GM19023 (cell line): Measurements from ENCODE around the gene GLRA1.

ENCODE experiments used
- ATAC-seq: cut with Tn5 transposase; IDR thresholded peaks from one replicate; pipeline ENCODE4 v1.9.1; 2021; ENCODE audit warnings: mild to moderate bottlenecking, moderate library complexity; ENCODE audit not compliant: unreplicated experiment

GLRA1 gene

DNA sequence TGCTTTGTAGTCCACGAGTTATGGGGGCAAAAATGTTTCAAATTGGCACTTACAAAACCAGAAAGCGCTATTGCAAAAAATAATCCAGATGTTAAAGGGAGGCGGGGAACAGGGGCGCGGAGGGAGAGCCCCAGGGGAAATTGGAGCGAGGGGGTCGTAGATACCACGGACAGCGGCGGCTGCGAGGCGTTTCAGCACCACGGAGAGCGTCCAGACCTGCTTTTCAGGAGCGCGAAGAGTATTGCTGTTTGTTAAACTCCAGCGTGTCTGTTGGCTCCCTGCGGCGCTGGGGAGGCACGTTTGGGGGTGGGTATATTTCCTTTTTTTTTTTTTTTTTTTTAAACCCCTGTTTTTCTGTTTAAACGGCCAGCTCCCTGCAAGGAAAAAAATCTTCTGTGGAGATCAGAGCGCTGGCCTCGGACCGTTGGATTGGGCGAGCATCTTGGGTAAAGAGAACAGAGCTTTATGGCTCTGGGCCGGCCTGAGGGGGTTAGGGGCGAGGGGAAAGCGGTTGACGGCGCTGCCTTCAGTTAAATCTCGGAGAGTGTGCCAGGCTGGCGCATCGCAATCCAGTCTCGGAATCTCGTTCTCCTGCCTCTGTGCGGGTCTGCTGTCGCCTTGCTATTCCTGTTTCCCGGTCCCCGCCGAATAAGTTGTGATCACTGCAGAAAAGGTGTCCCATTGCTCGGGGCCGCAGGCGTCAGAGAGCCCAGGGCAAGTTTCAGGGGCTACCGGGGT, at the start of gene GLRA1:
Gene GLRA1, minus strand, starts transcription at position 288 of the 738 bp plus-strand sequence. CDS start 302 bp downstream, outside the sequence.
- no peak for ATAC-seq

DNA sequence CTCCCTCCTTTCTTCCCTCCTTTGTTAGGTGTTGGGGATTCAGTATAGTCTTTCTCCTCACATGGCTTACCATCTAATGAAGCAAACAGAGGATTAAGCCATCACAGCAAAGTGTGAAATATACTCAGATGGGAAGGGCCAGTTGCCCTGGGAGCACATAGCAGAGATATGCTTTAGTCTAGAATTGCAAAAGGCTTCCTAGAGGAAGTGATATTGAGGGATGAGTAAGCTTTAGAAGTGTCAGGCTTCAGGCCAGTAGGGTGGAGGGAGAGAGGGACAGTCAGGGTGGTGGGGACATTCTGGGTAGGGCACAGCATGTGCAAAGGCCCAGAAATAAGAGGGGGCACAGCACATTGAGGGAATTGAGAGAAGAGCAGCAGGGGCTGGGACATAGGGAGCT, 46.2 kb upstream of the GLRA1 start:
- no peak for ATAC-seq

- no peak for ATAC-seq
Observed at GRCh38 chr5:151967865-151968264, 43.2 kb upstream of the GLRA1 start.

DNA sequence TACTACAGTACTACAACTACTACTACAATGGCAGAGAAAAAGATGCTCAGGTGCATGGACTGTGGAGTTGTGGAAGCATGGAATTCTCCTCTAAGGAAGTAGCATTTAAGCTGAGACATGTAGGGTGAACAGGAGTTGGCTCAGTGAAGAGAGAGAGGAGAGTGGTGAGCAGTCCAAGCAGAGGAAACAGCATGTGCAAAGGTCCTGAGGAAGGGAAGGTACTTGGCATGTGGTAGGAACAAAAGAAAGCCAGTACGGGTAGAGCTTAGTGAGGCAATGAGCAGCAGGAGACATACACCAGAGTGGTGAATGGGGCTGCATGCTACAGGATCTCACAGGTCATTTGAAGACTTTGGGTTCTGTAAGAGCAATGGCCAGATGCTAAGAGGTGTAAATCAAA, 41.4 kb upstream of the GLRA1 start:
- ATAC-seq = no peak

- ATAC-seq = no peak
Observed at GRCh38 chr5:151964471-151964870, 39.8 kb upstream of the GLRA1 start.

DNA sequence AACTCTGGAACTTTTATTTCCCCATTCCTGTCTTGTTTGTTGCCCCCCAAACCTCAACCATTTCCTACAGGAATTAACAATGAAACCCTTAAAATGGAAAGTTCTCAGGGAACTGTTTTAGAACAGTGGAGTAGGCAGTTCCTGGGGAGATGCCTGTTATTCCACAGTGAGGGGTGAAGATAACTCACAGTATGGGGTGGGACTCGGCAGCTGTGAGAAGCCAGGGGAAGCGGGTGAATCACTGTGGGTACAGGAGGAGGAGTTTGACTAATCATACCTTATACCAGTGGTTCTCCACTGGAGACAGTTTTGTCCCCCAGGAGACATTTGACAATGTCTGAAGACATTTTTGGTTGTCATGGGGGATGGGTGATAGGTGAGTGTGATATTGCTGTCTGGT, 36.9 kb upstream of the GLRA1 start:
- ATAC-seq = no peak

DNA sequence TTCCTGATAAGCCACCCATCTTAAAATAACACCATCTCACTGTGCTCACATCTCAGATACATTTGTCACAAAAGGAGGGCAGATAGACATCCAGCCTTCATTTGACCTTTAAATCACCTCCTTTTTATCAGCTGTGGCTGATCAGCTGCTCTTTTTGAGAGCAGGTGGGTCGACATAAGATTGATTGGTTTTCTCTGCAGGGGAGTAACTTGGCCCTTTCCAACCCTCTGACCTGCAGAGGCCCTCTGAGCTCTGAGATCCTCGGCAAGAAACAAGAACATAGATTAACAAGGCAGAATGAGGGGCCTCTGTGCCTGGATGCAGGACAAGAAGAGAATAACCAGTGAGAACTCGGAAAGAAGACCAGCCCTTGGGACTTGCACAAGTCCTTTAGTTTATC, 33.5 kb upstream of the GLRA1 start:
- no peak for ATAC-seq

DNA sequence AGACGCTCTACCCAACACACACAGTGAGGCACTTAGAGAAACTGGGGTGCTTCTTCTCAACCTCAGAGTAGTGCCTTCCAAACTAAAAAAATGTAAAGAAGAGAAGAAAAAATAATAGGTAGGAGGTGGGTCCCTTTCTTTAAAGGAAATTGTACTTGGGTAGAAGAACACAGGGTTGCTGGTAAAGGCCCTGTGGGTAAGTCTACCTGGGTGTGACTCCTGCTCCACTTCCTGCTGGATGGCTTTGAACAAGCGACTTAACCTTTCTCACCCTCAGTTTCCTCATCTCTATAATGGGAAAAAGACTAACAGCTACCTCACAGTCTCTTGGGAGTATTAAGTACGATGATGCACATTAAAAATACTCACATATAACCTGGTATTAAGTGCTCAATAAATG, 32.1 kb upstream of the GLRA1 start:
- ATAC-seq = no peak

GRCh38 chr5:151954255-151954654, 29.6 kb upstream of the GLRA1 start:
- ATAC-seq = no peak

DNA sequence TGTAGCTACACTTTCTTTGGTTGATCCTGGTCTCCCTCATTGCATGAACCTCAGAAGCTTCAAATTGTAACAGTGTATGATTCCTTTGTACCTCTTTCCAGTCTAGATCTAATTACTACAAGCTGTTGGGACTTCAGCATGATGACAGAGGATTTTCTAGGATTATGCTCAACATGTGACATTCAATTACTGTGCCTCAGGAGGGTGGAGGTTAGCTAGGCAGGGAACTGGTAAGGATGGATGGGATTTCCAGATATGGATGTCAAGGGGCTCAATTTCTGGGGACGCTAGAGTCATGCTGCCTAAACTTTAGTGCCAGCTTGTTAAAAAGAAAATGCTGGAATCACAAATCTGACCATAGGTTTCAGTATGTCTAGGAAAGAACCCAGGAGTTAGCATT, 29.2 kb upstream of the GLRA1 start:
- no peak for ATAC-seq

DNA sequence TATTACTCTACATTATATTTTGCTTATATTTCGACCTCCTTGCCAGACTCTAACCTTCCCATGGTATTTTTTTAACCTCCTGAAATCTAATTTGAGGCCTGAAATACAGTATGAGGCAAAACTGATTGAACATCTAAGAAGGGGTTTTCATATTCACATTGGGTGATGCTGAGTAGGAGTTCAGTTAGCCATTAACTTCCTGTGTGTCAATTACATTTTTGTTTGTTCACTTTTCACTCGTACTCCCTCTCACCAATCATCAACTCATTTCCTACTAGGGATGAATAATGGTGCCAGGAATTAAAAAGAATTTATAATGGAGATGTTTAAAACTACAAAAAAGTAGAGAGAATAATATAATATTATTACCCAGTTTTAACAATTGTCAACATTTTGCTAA, 27.6 kb upstream of the GLRA1 start:
- no peak for ATAC-seq

- no peak for ATAC-seq
Observed at GRCh38 chr5:151950706-151951105, 26.1 kb upstream of the GLRA1 start.

- ATAC-seq = no peak
Observed at GRCh38 chr5:151949701-151950308, 25.2 kb upstream of the GLRA1 start.

DNA sequence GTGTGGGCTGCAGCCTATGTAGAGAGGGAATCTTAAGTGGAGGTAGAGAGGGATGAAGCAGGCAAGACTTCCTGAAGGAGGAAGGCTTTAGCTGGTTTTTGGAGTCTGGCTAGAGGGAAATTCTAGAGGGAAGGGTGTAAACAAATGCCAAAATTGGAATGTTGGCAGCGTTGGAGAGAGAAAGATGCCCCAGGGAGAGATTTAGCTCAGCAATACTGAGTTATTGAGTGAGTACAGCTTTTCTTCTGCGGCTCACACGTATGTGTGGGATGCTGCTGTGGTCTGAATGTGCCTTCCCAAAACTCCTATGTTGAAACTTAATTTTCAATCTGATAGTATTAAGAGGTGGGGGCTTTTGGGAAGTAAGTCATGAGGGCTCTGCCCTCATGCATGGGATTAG, 24.5 kb upstream of the GLRA1 start:
- no peak for ATAC-seq

DNA sequence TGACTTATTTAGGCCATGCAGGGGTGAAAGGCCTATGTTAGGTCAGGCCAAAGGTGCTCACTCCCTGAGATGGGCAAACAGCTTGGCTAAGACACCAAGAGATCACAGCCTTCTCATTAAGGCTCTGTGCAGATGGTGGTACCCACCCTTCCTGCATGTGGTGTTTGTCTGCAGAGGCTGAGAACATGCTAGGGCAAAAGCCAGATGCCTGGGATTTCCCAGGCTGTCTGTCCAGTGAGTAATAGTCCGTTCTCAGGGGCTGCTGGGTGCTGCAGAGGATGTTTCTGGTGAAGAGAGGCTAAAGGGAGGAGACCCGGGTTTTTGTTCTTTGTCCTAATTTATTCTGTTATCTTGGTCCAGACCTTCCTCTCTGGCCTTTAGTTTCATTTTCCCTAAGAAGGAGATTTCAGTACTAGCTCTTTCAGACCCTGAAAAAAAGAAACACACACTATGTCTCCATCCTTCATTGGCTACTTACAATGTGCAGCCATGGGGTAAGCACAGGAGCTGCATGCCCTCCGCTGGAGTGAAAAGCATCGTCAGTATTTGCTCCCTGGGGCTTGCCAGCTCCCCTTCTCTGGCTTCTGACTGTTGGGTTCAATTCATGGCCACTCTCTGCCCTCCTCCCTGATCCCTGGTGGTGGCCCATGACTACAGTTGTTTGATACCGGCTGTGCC, 23.4 kb upstream of the GLRA1 start:
- ATAC-seq = no peak

DNA sequence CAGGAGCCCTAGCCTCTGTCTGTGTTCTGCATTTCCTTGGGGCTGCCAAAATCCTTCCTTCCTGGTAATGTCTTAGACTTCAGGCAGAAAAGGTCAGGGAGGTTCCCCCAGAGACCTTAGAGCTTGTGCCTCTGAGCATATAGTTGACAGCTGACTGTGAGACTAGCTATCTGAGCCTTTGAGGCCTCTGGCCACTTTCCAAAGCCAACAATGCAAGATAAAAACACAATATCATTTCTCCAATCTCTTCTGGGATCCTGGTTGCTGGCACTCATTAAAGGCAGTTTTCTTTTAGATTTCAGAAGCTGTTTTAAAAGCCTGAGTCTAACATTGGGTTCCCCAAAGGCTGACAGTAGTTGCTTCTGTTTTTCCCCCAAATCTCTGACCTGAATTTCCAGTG, 13.2 kb upstream of the GLRA1 start:
- ATAC-seq = no peak

- ATAC-seq = no peak
Observed at GRCh38 chr5:151935135-151935695, 10.6 kb upstream of the GLRA1 start.

DNA sequence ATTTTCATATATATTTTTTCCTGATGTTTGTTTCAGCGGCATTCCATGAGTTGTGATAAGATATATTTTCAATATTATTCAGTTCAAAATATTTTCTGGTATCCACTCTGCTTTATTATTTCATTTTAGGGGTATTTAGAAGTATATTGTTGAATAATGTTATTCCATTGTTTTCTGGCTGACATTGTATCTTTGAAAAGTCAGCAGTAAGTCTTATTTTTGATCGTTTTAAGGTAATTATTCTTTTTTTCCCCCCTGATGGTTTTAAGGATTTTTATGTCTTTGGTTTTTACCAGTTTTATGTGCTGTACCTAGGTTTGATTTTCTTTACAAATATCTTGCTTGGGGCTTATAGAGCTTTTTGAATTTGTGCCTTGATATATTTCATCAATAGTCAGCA, 6.6 kb upstream of the GLRA1 start:
- no peak for ATAC-seq

GRCh38 chr5:151926188-151926587, 1.5 kb upstream of the GLRA1 start:
- no peak for ATAC-seq

- ATAC-seq = no peak
Observed at GRCh38 chr5:151925340-151925739, 689 bp upstream of the GLRA1 start.

DNA sequence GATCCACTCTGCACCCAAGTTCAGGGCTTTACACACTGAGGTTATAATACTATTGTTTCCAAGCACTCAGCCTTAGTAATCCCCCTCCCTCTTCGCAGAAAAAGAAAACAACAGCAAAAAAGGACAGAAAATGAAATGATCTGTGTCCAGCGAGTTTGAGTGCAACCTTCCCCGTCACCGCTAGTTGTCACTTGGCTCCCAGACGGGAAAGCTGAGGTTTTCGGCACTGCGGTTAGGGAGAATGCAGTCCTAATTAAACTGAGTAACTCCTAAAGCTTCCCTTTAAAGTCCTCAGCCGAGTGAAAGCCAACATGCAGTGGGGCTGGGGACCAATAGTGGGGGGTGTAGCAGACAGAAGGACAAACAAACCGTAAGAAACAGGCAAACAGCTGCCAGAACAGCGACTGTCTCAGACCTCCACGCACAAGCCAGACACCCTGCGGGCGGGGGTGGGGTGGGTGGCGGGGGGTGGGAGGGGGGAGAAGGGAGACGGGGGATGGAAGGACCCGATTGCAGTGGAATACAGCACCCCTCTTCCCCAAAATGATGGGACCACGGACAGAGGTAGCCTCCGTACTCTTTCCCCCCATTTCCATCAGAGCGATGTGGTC, 680 bp downstream of the GLRA1 start:
- ATAC-seq = no peak
